Neural progenitor cell (in vitro differentiated cells): ENCODE data around the gene NARS2. TPM values are rescaled to one million over a fixed set of nuclear protein-coding genes. Genes with fewer than 3 reads are reported as not detected.

ENCODE experiments used
- DNase-seq: peaks from one replicate; pipeline ENCODE4 v3.0.0-alpha.2; 2016; ENCODE audit warnings: low spot score
- H2AFZ ChIP-seq: fragments of 200-600 bp; sonication (generic); replicated peaks from 2 replicates; pipeline ENCODE4 v1.6.1; 2016; ENCODE audit warnings: antibody characterized with exemption
- H3F3A ChIP-seq: fragments of 200-600 bp; sonication (generic); 2 replicates; pipeline ENCODE4 v1.6.1; 2016; ENCODE audit warnings: antibody characterized with exemption, low read depth
- H3K27ac ChIP-seq: fragments of 200-600 bp; sonication (generic); 2 replicates; pipeline ENCODE4 v1.5.1; 2016; ENCODE audit warnings: mild to moderate bottlenecking
- H3K27me3 ChIP-seq: fragments of 200-600 bp; sonication (generic); 2 replicates; pipeline ENCODE4 v1.6.1; 2016; ENCODE audit warnings: mild to moderate bottlenecking, moderate library complexity
- H3K36me3 ChIP-seq: fragments of 200-600 bp; sonication (generic); 2 replicates; pipeline ENCODE4 v1.5.1; 2016
- H3K4me1 ChIP-seq: fragments of 200-600 bp; sonication (generic); 2 replicates; pipeline ENCODE4 v1.6.1; 2016; ENCODE audit warnings: mixed run types
- H3K4me2 ChIP-seq: fragments of 200-600 bp; sonication (generic); 2 replicates; pipeline ENCODE4 v1.6.1; 2016
- H3K4me3 ChIP-seq: fragments of 200-600 bp; sonication (generic); 2 replicates; pipeline ENCODE4 v1.5.1; 2016
- H3K79me2 ChIP-seq: fragments of 200-600 bp; sonication (generic); 2 replicates; pipeline ENCODE4 v1.6.1; 2016; ENCODE audit warnings: low read depth
- H3K9ac ChIP-seq: fragments of 200-600 bp; sonication (generic); 2 replicates; pipeline ENCODE4 v1.6.1; 2016
- H3K9me3 ChIP-seq: fragments of 200-600 bp; sonication (generic); 2 replicates; pipeline ENCODE4 v1.5.1; 2016; ENCODE audit warnings: low read depth
- H4K20me1 ChIP-seq: fragments of 200-600 bp; sonication (generic); 2 replicates; pipeline ENCODE4 v1.6.1; 2016; ENCODE audit warnings: low read depth
- H3K27ac Mint-ChIP-seq: 3 replicates; pipeline ENCODE4 v1.8.0; 2021; ENCODE audit warnings: mixed read lengths
- H3K27me3 Mint-ChIP-seq: 2 replicates; pipeline ENCODE4 v1.8.0; 2022; ENCODE audit warnings: low read depth, mild to moderate bottlenecking, inconsistent platforms, moderate library complexity, mixed read lengths; ENCODE audit not compliant: insufficient read depth
- H3K36me3 Mint-ChIP-seq: 3 replicates; pipeline ENCODE4 v1.8.0; 2021; ENCODE audit warnings: mixed read lengths
- H3K4me1 Mint-ChIP-seq: 3 replicates; pipeline ENCODE4 v1.8.0; 2021; ENCODE audit warnings: mixed read lengths
- H3K4me3 Mint-ChIP-seq: 3 replicates; pipeline ENCODE4 v1.8.0; 2021; ENCODE audit warnings: mild to moderate bottlenecking, moderate library complexity, mixed read lengths
- H3K9me3 Mint-ChIP-seq: 3 replicates; pipeline ENCODE4 v1.8.0; 2020; ENCODE audit warnings: mixed read lengths
- EZH2 ChIP-seq: fragments of 200-600 bp; sonication (generic); IDR thresholded peaks from 2 replicates; pipeline ENCODE4 v1.6.1; 2017; ENCODE audit warnings: antibody characterized with exemption, mild to moderate bottlenecking, moderate library complexity
- EZH2phosphoT487 ChIP-seq: fragments of 200-600 bp; sonication (generic); IDR thresholded peaks from 2 replicates; pipeline ENCODE4 v1.6.1; 2017; ENCODE audit warnings: antibody characterized with exemption
- total RNA-seq: library from RNA; depleted of rRNA; stranded (reverse); fragments of >200 nt; gene quantifications from 2 replicates; pipeline ENCODE4 v1.2.3, GENCODE V29; 2015; ENCODE audit warnings: low replicate concordance
- TF ChIP-seq, protein P1 (sequence below): fragments of 200-600 bp; sonication (generic); IDR thresholded peaks from 2 replicates; pipeline ENCODE4 v1.5.1; 2017; ENCODE audit warnings: antibody characterized with exemption, mild to moderate bottlenecking

NARS2 gene
- total RNA-seq, 1 donor from 2014 or later = 53.0 TPM

DNA sequence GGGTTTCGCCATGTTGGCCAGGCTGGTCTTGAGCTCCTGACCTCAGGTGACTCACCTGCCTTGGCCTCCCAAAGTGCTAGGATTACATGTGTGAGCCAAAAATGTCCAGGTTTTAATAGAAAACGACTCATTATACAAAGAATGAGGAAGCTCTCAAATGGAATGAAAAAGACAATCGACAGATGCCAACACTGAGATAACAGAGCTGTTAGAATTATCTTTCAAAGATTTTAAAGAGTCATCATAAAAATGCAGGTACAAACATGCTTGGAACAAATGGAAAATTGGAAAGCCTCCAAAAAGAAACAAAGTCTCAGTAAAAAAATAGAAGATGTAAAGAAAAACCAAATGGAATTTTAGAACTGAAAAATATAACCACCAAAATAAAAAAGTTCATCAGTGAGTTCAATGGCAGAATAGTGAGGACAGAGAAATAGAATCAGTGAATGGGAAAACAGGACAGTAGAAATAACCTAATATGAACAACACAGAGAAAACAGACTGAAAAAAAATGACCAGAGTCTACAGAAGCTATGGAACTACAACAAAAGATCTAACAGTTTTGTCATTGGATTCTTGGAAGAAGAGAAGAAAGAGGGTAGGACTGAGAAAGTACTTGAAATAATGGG, 168.0 kb downstream of the NARS2 start:
- no peaks in the 10 kb centered on the region for H3F3A ChIP-seq
- no peak overlapping the region for H2AFZ ChIP-seq
- no peaks in the 10 kb centered on the region for H3K4me1 Mint-ChIP-seq
- H3K9me3 Mint-ChIP-seq = peaks cover 35% of the 10 kb centered on the region
- DNase-seq = no peak
- H3K9me3 ChIP-seq = peaks cover 16% of the 10 kb centered on the region
- TF ChIP-seq EZH2 (no peak), EZH2phosphoT487 (no peak)
- TF ChIP-seq, protein P1, sequence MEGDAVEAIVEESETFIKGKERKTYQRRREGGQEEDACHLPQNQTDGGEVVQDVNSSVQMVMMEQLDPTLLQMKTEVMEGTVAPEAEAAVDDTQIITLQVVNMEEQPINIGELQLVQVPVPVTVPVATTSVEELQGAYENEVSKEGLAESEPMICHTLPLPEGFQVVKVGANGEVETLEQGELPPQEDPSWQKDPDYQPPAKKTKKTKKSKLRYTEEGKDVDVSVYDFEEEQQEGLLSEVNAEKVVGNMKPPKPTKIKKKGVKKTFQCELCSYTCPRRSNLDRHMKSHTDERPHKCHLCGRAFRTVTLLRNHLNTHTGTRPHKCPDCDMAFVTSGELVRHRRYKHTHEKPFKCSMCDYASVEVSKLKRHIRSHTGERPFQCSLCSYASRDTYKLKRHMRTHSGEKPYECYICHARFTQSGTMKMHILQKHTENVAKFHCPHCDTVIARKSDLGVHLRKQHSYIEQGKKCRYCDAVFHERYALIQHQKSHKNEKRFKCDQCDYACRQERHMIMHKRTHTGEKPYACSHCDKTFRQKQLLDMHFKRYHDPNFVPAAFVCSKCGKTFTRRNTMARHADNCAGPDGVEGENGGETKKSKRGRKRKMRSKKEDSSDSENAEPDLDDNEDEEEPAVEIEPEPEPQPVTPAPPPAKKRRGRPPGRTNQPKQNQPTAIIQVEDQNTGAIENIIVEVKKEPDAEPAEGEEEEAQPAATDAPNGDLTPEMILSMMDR = no peak
- no peak overlapping the region for H3K4me3 Mint-ChIP-seq
- no peak overlapping the region for H3K9ac ChIP-seq
- peaks cover 10% of the 10 kb centered on the region for H3K36me3 ChIP-seq
- peaks cover 17% of the 10 kb centered on the region for H3K36me3 Mint-ChIP-seq
- H3K4me3 ChIP-seq = no peak overlapping the region
- peaks cover 4% of the 10 kb centered on the region for H4K20me1 ChIP-seq
- no peak overlapping the region for H3K4me2 ChIP-seq
- H3K27ac Mint-ChIP-seq = no peak overlapping the region
- no peaks in the 10 kb centered on the region for H3K4me1 ChIP-seq
- H3K27me3 Mint-ChIP-seq = no peaks in the 10 kb centered on the region
- peaks cover 80% of the 10 kb centered on the region for H3K79me2 ChIP-seq
- no peak overlapping the region for H3K27ac ChIP-seq
- no peaks in the 10 kb centered on the region for H3K27me3 ChIP-seq

DNA sequence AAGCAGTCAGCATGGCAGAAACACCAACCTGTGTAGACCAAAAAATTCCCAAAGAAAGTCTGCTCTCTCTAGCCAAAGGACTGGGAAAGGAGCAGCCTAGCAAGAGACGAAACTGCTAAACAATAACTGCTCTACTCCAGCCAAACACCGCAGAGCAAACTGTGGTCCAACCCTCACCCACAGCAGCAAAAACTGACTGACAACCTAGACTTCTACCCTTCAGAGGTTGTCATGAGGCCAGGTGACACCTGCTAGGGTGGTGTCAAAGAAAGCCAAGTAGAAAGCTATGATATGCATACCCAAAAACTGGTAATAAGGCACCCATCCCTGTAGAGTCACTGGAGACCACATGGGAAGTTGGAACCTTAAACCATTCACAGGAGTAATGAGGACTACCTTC, 168.9 kb downstream of the NARS2 start:
- Histone ChIP-seq H4K20me1 (peaks cover 10% of the 10 kb centered on the region), H3K9ac (no peak overlapping the region), H3K9me3 (peaks cover 16% of the 10 kb centered on the region), H3K36me3 (peaks cover 10% of the 10 kb centered on the region), H3K4me2 (no peak overlapping the region), H3K79me2 (peaks cover 77% of the 10 kb centered on the region), H3F3A (no peaks in the 10 kb centered on the region), H2AFZ (no peak overlapping the region), H3K4me3 (no peak overlapping the region), H3K27me3 (no peaks in the 10 kb centered on the region), H3K4me1 (peaks cover 5% of the 10 kb centered on the region), H3K27ac (no peak overlapping the region)
- H3K27me3 Mint-ChIP-seq = no peaks in the 10 kb centered on the region
- H3K36me3 Mint-ChIP-seq = peaks cover 14% of the 10 kb centered on the region
- H3K4me1 Mint-ChIP-seq = peaks cover 4% of the 10 kb centered on the region
- no peak overlapping the region for H3K4me3 Mint-ChIP-seq
- peaks cover 33% of the 10 kb centered on the region for H3K9me3 Mint-ChIP-seq
- TF ChIP-seq EZH2phosphoT487 (no peak), EZH2 (no peak)
- TF ChIP-seq, protein P1 = no peak
- no peak for DNase-seq
- no peak overlapping the region for H3K27ac Mint-ChIP-seq

DNA sequence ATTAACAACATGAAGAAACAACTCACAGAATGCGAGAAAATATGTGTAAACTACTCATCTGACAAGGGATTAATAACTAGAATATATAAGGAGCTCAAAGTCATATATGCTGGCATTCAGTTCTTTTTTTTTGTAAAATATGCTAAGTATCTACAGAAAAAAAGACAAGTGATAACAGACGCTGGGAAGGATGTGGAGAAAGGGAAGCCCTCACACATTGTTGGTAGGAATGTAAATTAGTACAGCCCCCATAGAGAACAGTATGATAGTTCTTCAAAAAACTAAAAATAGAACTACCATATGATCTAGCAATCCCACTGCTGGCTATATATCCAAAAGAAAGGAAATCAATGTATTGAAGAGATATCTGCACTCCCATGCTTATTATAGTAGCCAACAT, 170.9 kb downstream of the NARS2 start:
- peaks cover 20% of the 10 kb centered on the region for H4K20me1 ChIP-seq
- no peak for TF ChIP-seq EZH2phosphoT487
- TF ChIP-seq EZH2 = no peak
- TF ChIP-seq, protein P1 = no peak
- peaks cover 69% of the 10 kb centered on the region for H3K79me2 ChIP-seq
- H3F3A ChIP-seq = peaks cover 5% of the 10 kb centered on the region
- H3K4me2 ChIP-seq = no peak overlapping the region
- no peaks in the 10 kb centered on the region for H3K27me3 Mint-ChIP-seq
- H3K36me3 ChIP-seq = no peaks in the 10 kb centered on the region
- no peak overlapping the region for H3K9ac ChIP-seq
- no peak overlapping the region for H3K4me3 ChIP-seq
- peaks cover 25% of the 10 kb centered on the region for H3K9me3 Mint-ChIP-seq
- no peaks in the 10 kb centered on the region for H3K27me3 ChIP-seq
- H3K36me3 Mint-ChIP-seq = peaks cover 8% of the 10 kb centered on the region
- no peak overlapping the region for H3K27ac Mint-ChIP-seq
- H3K9me3 ChIP-seq = no peaks in the 10 kb centered on the region
- no peak for DNase-seq
- no peak overlapping the region for H3K27ac ChIP-seq
- H3K4me3 Mint-ChIP-seq = no peak overlapping the region
- peaks cover 16% of the 10 kb centered on the region for H3K4me1 Mint-ChIP-seq
- H2AFZ ChIP-seq = no peak overlapping the region
- H3K4me1 ChIP-seq = peaks cover 14% of the 10 kb centered on the region
